HG03097 (cell line): ENCODE data around the gene USP6NL.

Experiments used
- ATAC-seq: cut with Tn5 transposase; IDR thresholded peaks from one replicate; pipeline ENCODE4 v1.9.1; 2021; ENCODE audit not compliant: unreplicated experiment, low FRiP score

The USP6NL gene

GRCh38 chr10:11430421-11431215 lies 180.8 kb downstream of the USP6NL start:
- no peak for ATAC-seq

- no peak for ATAC-seq
These were observed 181.9 kb downstream of the USP6NL start for GRCh38 chr10:11429439-11430052.

- no peak for ATAC-seq
These were observed 185.8 kb downstream of the USP6NL start for GRCh38 chr10:11425676-11426075.

GRCh38 chr10:11425296-11425610 lies 186.2 kb downstream of the USP6NL start:
- ATAC-seq, result no peak

- no peak for ATAC-seq
These were observed 186.8 kb downstream of the USP6NL start for GRCh38 chr10:11424456-11425295.

- ATAC-seq, result no peak
These were observed 194.5 kb downstream of the USP6NL start for GRCh38 chr10:11416974-11417373.

GRCh38 chr10:11415095-11415494 lies 196.4 kb downstream of the USP6NL start:
- ATAC-seq, result no peak

- no peak for ATAC-seq
These were observed 197.0 kb downstream of the USP6NL start for GRCh38 chr10:11414314-11415038.

- no peak for ATAC-seq
These were observed 199.4 kb downstream of the USP6NL start for GRCh38 chr10:11411926-11412545.

- no peak for ATAC-seq
These were observed 202.1 kb downstream of the USP6NL start for GRCh38 chr10:11409357-11409756.

GRCh38 chr10:11407939-11408338 lies 203.5 kb downstream of the USP6NL start:
- no peak for ATAC-seq

- ATAC-seq, result no peak
These were observed 204.7 kb downstream of the USP6NL start for GRCh38 chr10:11406746-11407145.

- ATAC-seq, result no peak
These were observed 206.5 kb downstream of the USP6NL start for GRCh38 chr10:11404901-11405300.
